Stimulated activated CD4-positive, alpha-beta T cell treated with anti-CD3 and anti-CD28 coated beads, Interleukin-1b, Interleukin-23, amount 100 ng/mL, for 48 hours (primary cell): Measurements from ENCODE around the gene PRR7.
"Not testable (repeated sequence)": the region's sequence is repeated elsewhere in the genome, so short reads cannot be mapped to it uniquely, and the experiment has no call there.

Source experiments
- DNase-seq: peaks from one replicate; pipeline ENCODE4 v3.0.0-alpha.2; 2020

The PRR7 gene, protein sequence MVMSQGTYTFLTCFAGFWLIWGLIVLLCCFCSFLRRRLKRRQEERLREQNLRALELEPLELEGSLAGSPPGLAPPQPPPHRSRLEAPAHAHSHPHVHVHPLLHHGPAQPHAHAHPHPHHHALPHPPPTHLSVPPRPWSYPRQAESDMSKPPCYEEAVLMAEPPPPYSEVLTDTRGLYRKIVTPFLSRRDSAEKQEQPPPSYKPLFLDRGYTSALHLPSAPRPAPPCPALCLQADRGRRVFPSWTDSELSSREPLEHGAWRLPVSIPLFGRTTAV

GRCh38 chr5:177446200-177447065 is at the start of gene PRR7:
Gene PRR7, plus strand, starts transcription at chr5:177446814. Its CDS starts 8,254 bp downstream, at chr5:177455068.
- peak; percentile 66 for DNase-seq

DNA sequence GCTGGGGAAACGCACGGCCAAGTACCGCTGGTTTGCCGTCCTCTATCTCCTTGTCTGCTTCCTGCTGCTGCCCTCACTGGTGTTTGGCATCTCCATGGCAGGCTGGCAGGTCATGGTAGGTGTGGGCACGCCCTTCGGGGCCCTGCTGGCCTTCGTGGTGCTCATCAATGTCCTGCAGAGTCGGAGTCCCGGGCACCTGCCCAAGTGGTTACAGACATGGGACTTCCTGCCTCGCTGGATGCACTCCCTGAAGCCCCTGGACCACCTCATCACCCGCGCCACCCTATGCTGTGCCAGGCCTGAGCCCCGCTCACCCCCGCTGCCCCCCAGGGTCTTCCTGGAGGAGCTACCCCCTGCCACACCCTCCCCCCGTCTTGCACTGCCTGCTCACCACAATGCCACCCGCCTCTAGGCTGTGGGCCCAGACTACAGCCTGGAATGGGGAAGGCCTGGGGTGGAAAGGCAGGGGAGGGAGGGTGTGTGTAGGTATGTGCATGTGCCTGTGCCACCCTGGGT is 48.7 kb upstream of the PRR7 start:
- no peak for DNase-seq

DNA sequence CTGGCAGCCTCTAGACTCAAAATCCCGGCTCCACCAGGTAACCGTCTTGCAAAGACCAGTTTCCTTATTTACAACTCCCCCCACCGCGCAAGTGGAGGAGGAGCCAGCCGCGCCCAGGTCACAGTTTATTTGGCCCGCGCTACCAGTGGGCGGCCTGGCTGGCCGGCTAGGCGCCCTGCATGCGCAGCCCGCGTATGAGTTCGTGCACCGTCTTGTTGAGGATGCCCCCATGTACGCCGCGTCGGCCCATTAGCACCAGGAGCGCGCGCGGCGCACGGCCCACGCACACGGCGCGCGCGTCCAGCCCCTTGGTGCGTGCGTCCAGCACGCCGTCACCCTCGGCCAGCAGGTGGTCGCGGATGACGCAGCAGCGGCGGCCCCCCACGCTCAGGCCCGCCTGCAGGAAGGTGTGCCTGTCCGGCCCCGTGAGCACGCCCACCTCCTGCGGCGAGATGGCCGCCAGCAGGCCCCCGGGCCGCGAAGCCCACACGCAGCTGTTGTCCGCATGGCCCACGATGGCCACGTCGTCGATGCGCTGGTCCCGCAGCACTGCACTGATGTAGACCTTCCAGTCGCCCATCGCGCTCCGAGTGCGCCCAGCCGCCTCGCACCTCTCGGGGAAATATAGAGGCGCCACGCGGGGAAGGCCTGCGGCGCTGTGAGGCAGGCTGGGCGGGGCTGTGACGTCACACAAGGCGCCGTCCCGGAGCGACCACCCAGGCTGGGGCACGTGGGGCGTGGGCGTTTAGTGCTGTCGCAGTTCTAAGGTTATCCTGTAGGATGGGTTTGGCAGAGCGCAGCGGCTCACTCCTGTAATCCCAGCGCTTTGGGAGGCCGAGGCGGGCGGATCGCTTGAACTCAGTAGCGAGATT is 46.4 kb upstream of the PRR7 start, which contains the start of gene PFN3:
PFN3 (minus strand) TSS at position 665 of the 872 bp plus-strand sequence; CDS start at position 580, 85 bp downstream.
- no peak for DNase-seq

DNA sequence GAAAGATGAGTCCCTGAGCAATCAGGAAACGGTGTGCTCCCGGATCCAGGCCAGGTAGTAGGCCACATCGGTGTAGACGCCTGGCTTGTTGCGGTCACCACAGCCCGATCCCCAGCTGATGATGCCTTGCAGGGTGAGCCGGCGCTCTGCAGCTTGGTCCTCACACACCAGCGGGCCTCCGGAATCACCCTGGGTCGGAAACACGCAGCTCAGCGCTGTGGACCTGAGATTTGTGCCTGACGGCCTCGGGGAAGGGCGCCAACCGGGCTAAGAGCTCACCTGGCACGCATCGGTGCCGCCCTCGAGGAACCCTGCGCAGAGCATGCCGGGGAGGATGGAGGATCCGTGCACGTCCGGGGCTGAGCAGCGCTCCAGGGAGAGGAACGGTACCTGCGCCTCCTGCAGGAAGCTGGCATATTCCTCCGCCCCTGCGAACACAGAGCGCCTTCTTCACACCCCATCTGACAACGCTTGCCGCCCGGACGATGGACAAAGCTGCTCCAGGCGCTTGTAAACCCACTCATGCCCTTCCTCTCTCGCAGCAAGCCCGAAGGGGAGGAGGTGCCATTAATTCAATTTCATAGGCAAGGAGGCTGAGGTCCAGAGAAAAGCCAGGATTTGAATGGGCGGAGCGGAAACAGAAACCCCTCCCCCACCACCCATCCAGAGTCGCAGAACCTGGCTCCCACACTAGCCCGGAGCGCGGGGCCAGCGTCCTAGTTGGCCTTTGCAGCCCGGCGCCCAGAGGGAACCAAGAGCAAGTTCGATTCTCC is 44.2 kb upstream of the PRR7 start:
- DNase-seq, result peak; percentile 77

DNA sequence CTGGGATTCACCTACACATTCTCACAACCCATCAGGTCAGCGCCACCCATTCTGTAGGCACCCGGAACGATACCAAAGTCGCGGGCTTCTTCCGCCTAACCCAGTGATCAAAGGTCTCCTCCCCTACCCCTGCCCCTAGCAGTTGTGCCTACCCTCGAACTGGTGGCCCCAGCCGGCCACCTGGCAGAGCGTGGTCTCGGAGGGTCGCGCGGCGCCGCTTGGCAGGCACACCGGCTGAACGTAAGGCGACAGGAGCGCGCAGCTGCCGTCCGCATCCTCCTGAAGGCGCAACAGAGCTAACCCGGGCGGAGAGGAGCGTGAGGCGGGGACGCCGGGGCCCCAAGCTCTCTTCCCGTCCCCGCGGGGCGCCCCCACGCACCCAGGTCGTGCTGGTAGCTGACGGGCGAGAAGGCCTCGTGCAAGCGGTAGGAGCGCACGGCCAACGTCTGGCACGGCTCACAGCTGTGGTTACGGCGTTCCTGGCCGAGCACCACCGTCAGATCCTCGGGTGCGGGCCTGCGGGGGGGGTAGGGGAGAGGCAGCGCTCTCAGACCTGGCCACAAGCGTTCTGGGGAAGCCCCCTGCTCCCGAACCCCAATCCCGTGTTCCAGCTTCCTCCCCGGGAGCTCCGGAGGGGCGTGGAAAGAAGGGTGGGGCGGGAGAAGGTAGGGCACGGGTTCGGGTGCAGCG is 43.4 kb upstream of the PRR7 start:
- DNase-seq, result peak; percentile 46

- DNase-seq, result peak; percentile 86
These were observed 42.6 kb upstream of the PRR7 start for GRCh38 chr5:177403792-177404640.

DNA sequence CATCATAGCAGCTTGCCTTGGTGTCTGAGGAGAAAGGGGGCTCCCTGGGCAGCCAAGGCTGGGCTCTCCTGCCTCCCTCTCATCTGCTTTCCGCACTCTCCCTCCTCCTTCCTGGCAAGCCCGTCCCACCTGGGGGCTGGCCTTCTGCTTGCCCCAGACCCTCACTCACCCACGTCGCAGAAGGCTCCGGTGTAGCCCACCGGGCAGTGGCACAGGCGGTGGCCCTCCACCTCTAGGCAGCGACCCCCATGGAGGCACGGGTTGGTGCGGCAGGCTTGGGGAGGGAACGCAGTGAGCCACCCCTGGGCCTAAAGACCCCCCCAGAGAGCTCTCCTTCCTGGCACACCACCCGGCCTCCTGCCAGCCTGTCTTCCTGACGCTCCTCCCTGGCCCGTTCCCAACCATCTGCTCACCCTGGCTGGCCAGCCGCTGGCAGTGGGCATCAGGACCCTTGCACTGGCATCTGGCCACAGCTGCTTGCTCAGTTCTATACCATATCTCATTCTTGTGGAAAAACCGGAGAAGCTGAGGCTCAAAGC is 41.9 kb upstream of the PRR7 start:
- no peak for DNase-seq

GRCh38 chr5:177405312-177405711 is 41.3 kb upstream of the PRR7 start:
- DNase-seq, result no peak

GRCh38 chr5:177405805-177406204 is 40.8 kb upstream of the PRR7 start:
- no peak for DNase-seq

- DNase-seq, result no peak
These were observed 37.4 kb upstream of the PRR7 start, which contains the start of gene F12 for GRCh38 chr5:177409043-177409801. Gene F12, minus strand, starts transcription at chr5:177409564. Its CDS starts 37 bp downstream, at chr5:177409527.

- DNase-seq, result no peak
These were observed 36.0 kb upstream of the PRR7 start for GRCh38 chr5:177410575-177410974.

DNA sequence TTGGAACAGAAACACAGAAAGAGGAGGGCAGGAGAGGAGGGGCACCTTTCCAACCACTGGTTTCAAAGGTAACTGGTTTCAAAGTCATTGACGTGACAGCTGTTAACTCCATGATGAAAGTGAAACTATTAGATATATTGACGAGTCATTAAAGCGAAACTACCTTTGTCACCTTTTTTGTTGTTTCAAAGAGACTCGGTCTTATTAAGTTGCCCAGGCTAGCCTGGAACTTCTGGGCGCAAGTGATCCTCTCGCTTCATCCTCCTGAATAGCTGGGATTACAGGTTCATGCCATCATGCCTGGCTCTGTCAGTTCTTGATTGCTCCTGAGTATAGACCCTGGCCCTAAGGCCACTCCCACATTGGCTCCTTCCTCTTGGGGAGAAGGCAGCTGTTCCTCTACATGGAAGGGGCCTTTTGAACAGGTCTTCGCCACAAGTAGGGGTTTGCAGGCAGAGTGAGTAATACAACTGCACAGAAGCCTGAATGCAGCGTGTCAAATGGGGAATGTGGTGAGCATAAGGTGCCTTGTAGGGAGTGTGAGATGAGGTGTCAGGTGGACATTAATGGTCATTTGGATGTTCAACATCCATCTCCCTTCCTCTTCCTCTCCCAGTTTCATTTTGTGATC is 33.9 kb upstream of the PRR7 start:
- peak; percentile 37 for DNase-seq

DNA sequence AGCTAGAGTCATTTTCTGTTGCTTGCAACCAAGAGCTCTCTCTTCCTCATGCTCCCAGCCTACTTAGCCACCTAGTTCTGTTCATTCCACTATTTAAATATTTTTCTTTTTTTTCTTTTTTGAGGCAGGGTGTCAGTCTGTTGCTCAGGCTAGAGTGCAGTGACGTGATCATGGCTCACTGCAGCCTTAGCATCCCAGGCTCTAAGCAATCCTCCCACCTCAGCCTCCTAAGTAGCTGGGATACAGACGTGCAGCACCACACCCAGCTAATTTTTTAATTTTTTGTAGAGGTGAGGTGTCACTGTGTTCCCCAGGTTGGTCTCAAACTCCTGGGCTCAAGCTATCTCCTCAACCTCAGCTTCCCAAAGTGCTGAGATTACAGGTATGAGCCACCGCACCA is 32.1 kb upstream of the PRR7 start:
- DNase-seq, result no peak

GRCh38 chr5:177417081-177417480 is 29.5 kb upstream of the PRR7 start:
- not testable (repeated sequence) for DNase-seq

DNA sequence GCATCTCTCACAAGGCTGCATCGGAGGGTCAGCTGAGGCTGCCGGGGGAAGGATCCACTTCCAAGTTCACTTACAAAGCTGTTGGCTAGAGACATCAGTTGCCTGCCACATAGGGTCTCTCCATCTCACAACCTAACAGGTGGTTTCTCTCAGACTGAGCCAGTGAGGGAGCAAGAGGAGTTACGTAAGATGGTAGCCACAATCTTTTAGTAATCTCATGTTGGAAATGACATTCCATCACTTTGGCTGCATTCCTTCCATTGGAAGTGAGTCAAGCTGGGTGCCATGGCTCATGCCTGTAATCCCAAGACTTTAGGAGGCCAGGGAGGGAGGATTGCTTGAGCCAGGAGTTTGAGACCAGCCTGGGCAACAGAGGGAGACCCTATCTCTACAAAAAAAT is 27.6 kb upstream of the PRR7 start:
- no peak for DNase-seq

DNA sequence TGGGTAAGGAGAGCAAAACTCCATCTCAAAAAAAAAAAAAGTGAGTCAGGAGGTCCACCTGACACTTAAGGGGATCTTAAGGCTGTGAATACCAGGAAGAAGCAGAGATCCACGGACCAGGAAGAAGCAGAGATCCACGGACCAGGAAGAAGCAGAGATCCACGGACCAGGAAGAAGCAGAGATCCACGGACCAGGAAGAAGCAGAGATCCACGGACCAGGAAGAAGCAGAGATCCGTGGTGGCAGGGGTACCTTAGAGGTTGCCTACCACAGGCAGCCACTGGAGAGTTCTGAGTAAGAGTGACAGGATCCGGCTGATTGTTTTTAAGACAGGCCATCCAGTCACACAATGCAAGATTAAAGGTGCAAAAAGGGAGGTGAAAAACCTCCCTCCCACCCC is 26.1 kb upstream of the PRR7 start:
- not testable (repeated sequence) for DNase-seq

DNA sequence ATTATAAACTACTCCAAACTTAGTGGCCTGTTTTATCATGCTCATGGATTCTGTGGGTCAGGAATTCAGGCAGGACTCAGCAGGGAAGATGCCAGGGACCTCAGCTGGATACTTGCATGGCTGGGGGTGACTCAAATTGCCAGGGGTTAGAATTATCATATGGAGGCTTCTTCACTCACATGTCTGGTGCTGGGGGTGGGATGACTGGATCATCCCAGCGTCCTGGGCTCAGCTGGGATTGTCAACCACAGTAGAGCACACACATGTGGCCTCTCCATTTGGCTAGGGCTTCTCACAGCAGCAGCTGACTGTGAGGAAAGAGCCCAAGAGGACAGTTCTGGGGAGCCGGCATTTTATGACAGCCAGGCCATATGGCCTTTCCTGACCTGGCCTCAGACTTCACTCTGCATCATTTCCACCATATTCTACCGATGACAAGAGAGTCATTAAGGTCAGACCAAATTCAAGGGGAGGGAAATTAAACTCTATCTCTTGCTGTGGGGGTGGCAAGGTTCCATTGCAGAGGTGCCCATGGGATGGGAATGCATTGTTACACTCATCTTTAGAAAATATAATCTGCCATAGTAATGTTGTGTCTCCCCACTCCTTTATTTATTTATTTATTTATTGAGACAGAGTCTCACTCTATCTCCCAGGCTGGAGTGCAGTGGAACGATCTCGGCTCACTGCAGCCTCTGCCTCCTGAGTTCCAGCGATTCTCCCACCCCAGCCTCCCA is 25.4 kb upstream of the PRR7 start:
- no peak for DNase-seq

GRCh38 chr5:177423671-177424070 is 22.9 kb upstream of the PRR7 start:
- DNase-seq, result no peak
